NCI-H187 (cell line): ENCODE data around the gene DEAF1.

Experiments used
- DNase-seq, 2 experiments: peaks; one replicate each; lab custom pipeline; 2025; lab: John Stamatoyannopoulos, UW

The DEAF1 gene

DNA sequence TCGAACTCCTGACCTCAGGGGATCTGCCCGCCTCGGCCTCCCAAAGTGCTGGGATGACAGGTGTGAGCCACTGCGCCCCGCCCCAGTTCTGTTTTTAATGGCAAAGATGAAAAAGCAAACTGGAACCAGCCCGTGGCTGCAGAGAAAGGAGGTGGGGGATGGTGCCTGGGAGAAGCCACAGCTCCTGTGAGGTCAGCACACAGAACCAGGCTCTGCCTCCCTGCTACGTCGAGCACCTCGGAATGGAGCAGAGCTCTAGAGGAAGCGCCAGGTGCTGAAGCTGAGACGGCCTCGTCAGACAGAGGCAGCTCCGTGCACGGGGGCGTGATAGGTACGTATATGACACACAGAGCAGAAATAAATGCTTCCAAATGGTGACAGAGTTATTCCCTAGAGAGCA, 49.5 kb downstream of the DEAF1 start:
- no peak for DNase-seq

DNA sequence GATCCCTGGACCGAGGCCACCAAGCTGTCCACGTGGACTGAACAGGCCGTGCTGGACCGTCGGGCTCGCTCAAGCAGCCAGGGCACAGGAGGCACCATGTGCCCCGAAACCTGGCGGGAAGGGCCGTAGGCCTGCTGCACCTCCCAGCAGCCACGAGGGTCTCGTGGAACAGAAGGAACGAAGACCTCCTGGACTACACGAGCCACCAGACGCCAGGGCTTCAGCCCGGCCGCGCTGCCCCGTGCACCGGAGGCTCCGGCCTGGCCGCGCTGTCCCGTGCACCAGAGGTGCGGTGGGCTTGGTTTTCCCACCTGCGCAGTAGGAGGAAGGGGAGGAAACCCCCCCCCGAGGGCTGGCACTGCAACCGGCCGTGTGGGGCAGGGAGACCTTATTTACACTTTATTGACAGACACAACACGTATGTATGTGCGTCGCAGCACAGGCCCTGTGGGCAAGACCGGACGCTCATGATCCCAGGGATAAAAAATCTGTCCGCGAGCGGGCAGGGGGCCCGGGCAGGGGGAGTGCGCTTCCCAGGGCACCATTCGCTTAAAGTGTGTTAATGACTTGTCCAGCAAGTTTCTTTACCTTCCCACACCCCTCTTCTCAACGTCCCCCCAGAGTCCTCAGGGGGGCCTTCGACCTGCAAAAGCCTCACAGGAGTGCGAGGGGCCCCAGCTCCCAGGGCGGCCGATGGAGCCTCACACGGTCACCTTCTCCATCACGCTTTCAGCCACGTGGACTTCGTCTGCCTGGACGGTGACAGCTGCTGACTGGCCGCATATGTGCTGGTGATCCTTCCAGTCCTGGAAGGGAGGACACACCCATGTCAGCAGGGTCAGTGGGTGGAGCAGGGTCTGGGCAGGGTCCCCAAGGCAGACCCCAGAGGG, 50.9 kb downstream of the DEAF1 start:
- DNase-seq, result no peak

DNA sequence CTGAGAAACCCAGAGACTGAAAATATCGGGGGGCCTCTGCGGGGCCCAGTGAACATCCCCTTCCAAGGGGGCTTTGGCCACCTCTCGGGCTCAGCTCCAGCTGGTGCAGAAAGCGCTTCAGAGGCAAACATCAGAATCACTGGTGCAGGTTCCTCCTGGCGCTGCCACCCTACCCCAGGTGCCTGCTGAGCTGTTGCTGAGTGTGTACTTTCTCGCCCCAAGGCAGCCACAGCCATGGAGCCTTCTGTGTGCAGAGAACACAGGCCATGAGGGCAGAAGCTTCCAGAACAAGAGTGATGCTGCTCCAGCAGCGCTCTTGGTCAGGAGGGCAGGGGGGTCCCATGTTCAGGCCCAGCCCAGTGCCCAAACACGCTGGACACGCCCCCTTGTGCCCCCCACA, 51.7 kb downstream of the DEAF1 start:
- no peak for DNase-seq

DNA sequence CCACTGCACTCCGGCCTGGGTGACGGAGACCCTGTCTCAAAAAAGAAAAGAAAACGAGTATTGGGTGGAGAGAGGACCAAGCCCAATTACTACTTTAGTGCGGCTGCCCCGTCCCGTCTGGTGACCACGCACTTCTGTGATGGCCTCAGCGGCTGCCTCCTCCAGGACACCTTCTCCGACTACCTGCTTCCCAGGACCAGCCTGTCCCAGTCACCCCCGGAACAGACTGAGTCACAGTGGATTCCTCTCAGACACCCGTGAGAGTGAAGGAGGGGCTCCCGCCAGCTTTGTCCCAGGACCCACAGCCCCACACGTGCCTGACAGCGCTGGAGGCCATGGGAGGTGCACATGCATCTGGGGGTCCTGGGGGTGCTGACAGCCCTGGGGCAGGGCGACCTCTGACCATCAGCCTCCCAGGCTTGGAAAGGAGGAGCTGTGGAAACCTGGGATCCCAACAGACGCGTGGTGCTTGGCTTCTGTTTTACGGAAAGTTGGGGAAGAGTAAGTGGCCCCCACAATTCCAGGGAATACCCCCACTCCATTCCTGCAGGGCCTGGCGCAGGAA, 53.1 kb downstream of the DEAF1 start:
- no peak for DNase-seq

DNA sequence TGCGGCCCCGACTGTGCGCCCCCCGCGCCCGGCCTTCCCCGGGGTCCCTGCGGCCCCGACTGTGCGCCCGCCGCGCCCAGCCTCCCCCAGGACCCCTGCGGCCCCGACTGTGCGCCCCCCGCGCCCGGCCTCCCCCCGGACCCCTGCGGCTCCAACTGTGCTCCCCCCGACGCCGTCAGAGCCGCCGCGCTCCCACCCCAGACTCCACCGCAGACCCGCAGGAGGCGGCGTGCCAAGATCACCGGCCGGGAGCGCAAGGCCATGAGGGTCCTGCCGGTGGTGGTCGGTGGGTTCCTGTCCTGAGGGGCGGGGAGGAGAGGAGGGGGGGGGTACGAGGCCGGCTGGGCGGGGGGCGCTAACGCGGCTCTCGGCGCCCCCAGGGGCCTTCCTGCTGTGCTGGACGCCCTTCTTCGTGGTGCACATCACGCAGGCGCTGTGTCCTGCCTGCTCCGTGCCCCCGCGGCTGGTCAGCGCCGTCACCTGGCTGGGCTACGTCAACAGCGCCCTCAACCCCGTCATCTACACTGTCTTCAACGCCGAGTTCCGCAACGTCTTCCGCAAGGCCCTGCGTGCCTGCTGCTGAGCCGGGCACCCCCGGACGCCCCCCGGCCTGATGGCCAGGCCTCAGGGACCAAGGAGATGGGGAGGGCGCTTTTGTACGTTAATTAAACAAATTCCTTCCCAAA, 54.9 kb downstream of the DEAF1 start:
- DNase-seq, result no peak

DNA sequence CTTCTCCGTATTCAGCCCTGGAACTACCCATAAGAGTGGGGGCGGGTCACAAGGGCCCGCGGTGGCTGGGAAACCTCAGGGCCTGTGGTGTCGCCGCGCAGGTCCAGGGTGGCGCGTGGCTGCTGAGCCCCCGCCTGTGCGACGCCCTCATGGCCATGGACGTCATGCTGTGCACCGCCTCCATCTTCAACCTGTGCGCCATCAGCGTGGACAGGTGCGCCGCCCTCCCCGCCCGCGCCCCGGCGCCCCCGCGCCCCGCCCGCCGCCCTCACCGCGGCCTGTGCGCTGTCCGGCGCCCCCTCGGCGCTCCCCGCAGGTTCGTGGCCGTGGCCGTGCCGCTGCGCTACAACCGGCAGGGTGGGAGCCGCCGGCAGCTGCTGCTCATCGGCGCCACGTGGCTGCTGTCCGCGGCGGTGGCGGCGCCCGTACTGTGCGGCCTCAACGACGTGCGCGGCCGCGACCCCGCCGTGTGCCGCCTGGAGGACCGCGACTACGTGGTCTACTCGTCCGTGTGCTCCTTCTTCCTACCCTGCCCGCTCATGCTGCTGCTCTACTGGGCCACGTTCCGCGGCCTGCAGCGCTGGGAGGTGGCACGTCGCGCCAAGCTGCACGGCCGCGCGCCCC, 55.6 kb downstream of the DEAF1 start:
- DNase-seq, result no peak

DNA sequence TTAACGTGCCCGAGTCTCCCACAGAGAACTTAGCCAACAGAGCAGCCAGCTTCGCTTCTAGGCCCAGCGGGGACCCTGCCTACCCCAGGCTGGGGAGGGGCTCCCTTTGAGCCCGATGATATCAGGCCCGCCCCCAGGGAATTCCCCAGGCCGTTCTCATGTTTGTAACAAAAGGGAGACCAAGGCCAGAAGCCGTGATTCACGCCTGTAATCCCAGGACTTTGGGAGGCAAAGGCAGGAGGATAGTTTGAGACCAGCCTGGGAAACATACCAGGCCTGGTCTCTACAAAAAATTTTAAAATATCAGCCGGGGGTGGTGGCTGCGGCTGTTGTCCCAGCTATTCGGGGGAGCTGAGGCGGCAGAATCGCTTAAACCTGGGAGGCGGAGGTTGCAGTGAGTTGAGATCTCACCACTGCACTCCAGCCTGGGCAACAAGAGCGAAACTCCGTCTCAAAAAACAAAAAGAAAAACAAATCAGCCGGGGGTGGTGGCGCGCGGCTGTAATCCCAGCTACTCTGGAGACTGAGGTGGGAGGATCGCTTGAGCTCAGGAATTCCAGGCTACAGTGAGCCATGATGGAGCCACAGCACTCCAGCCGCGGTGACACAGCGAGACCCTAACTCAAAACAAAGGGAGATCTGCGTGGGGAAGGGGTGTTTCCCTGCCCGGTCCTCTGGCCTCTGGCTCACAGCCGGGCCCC, 56.2 kb downstream of the DEAF1 start:
- DNase-seq, result no peak

DNA sequence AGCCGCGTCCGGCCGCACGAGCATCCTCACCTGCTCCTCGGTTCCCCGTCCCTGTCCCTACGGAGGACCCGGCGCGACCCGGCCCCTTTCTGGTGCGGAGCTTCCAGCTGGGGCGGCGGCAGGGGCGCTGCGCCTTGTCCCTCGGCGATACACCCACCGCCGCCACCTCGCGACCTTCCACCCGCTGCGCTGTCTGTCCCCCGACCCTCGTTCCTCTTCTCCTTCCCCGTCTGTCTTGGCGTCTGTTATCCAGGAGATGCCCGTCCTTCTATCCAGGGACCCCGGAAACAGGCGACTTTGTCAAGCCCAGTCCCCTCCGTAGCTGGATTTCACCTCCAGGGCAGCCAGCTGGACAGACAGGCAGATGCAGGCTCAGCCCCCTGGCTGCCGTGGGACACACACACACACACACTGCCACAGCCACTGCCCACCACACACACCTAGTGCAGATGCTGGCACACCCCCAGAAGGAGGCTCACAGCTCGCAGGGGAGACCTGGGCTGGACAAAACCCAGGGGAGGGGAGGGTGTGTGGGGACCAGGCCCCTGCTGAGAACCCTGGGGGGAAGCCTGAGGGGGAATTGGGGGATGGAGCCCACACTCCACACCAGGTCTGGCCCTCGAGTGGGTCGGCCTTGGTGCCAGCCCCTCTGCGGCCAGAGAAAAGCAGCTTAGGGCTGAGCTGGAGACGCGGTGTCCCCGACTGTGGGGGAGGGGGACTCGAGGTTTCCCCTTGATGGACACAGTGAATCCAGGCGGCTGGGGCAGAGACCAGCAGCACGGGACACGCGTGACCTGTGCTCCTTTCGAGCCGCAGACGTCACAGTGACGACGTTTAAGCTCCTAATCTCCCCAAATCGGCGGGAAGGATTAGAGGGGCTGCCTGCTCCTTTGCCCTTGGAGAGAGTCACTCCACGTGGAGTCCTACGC, 57.2 kb downstream of the DEAF1 start:
- no peak for DNase-seq

DNA sequence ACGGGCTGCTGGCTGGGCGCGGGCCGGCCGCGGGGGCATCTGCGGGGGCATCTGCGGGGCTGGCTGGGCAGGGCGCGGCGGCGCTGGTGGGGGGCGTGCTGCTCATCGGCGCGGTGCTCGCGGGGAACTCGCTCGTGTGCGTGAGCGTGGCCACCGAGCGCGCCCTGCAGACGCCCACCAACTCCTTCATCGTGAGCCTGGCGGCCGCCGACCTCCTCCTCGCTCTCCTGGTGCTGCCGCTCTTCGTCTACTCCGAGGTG, 57.8 kb downstream of the DEAF1 start:
- no peak for DNase-seq

DNA sequence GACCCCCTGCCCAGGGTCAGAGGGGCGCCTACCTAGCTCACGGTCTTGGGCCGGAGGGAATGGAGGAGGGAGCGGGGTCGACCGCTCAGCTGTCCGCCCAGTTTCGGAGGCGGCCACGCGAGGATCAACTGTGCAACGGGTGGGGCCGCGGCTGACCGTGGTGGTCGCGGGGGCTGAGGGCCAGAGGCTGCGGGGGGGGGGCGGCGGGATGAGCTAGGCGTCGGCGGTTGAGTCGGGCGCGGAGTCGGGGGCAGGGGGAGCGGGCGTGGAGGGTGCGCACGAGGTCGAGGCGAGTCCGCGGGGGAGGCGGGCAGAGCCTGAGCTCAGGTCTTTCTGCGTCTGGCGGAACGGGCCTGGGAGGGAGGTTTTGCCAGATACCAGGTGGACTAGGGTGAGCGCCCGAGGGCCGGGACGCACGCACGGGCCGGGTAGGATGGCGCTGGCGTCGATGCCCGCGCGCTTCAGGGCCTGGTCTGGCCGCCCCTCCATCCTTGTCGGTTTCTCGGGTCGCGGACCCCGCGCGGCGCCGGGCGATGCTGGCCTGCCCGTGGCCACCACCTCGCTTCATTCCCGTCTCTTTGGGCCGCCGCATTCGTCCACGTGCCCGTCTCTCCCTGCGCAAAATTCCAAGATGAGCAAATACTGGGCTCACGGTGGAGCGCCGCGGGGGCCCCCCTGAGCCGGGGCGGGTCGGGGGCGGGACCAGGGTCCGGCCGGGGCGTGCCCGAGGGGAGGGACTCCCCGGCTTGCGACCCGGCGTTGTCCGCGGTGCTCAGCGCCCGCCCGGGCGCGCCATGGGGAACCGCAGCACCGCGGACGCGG, 58.3 kb downstream of the DEAF1 start, which contains the start of gene DRD4:
Gene DRD4, plus strand, starts transcription at position 759 of the 822 bp plus-strand sequence. Its CDS starts 36 bp downstream, at position 795.
- DNase-seq, result no peak

DNA sequence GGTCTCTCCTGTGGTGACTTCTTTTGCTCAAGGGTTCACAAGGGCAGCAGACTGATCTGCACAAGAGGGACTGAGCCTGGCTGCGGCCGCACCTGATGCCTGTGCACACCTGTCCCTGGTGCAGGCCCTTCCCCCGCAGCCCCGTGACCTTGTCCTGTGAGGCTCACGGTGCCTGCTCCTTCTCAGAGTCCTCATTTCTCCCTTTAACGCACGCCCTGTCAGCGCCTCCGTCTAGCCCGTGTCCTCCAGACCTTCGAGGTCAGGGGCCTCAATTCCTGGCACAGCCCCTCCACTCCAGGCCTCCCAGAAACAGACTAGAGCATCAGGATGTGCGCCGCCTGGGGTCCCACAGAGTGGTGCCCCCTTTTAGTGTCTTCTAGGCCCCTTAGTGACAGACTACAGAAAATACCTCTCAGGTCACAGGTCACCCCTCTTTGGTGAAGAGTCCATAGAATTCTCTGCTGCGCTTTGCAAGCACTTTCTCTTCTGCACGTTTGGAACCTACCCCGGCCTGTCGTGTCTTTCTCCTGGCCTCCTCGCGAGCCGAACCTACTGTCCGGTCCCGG, 59.0 kb downstream of the DEAF1 start:
- no peak for DNase-seq

DNA sequence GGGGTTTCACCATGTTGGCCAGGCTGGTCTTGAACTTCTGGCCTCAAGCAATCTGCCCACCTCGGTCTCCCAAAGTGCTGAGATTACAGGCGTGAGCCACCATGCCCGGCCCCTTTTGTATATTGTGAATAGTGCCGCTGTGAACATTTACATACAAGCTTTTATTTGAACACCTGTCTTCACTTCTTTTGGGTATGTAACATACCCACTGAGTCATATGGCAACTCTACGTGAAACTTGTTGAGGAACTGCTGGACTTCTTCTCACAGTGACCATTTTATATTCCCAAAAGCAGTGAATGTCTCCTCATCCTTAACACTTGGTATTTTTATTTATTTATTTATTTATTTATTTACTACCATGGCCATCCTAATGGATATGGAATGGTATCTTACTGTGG, 64.2 kb downstream of the DEAF1 start:
- DNase-seq, result no peak

DNA sequence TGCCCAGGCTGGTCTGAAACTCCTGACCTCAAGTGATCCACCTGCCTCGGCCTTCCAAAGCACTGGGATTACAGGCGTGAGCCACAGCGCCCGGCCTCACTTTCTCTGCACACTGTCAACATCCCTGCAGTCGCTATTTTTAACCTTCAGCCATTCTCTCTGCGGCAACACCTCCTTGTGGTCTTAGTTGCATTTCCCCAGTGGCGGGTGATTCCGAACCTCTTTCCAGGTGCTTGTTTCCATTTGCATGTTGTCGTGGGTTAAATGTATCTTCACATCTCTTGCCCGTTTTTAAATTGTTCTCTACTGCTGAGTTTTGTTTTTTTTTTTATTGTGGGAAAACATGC, 65.8 kb downstream of the DEAF1 start:
- DNase-seq, result peak in 1 of 2 experiments; percentile 18

DNA sequence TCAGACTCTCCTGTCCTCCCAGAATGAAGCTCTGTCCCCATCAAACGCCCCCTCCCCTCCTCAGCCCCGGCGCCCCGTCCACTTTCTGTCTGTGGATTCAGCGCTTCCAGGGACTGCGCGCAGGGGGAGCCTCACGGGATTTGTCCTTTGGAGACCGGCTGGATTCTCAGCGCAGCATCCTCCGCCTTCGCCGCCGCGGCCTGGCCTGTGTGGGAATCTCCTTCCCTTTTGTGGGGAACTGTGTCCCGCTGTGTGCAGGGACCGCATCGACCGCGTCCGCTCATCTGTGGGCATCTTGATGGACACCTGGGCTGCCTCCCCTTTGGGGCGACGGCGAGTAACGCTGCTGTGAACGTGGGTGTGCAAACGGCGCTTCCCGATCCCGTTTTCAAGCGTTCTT, 67.0 kb downstream of the DEAF1 start:
- no peak for DNase-seq

DNA sequence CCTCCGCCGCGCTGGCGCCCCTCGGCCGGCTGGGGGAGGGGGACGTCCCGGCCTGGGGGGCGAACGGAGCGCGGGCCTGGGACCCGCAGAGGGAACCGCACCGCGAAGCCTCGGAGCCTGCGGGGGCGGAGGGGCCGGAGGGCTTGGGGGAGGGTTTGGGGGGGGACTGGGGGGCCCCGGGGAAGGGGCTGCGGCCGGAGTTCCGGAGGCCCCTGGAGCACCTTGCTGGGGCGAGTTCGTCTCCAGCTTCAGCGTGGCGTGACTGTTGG, 67.8 kb downstream of the DEAF1 start:
- DNase-seq, result no peak

DNA sequence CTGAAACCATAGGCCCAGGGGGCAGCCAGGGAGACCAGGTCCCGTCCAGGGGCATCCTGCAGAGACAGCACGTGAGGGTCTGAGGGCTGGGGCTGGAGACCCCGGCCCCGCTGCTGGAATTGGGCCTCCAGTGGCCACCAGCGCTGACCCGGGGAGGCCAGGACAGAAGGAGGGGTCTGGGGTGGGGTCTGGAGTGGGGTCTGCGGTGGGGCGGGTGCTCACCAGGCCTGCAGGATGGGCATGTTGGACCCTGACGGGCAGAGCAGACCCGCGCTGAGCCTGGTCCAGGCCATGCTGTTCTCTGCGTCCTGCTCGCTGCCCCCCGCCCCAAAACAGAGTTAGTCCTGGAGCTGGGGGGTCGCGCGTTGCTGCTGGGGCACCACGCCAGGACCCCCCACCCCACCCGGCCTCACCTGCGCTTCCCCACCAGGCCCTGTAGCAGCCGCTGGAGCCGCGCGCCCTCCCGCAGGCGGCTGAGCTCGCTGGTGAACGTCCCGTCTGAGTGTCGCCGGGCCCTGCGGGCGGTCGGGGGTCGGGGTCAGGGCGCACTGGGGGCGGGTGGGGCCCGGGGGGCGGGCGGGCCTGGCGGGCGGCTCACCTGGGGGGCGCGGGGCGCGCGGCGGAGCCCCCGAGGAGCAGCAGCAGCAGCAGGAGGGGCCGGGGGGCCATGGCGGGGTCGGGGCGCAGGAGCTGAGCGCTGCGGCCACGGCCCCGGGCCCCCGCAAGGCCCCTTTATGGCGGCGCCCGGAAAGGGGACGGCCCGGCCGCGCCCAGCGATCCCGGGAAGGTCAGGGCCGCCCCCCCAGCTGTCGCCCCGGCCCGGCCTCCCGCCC, 68.3 kb downstream of the DEAF1 start, which contains the start of gene SCT:
Gene SCT, minus strand, starts transcription at position 707 of the 833 bp plus-strand sequence. Its CDS starts 38 bp downstream, at position 669.
- DNase-seq, result no peak

DNA sequence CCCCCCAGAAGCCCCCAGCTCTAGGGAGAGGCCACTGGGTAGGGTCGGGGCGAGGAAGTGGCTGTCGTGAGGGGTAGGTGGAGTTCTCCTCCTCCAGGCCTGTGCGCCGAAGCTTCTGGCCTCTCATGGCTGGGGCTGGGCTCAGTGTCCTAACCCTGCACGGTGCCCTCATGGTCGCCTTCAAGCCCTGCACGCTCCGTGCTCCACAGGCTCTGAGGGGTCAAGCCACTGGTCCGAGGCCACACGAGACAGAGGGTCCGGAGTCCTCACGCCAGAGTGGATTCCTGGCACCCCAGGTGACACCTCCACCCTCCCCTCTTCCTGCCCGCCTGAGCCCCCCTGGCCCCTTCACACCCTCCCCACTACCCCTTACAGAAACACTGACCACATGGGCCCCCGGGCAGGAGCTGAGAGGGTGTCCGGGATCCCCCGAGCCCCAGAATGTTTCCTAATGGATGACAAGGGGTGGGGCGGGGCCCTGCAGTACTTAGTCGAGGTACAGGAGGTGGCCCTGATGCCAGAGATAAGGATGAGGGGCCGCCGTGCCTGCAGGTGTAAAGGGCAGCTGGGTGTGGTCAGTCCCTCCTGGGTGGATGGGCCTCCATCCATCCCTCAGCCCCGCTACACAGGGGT, 69.3 kb downstream of the DEAF1 start:
- DNase-seq, result no peak

DNA sequence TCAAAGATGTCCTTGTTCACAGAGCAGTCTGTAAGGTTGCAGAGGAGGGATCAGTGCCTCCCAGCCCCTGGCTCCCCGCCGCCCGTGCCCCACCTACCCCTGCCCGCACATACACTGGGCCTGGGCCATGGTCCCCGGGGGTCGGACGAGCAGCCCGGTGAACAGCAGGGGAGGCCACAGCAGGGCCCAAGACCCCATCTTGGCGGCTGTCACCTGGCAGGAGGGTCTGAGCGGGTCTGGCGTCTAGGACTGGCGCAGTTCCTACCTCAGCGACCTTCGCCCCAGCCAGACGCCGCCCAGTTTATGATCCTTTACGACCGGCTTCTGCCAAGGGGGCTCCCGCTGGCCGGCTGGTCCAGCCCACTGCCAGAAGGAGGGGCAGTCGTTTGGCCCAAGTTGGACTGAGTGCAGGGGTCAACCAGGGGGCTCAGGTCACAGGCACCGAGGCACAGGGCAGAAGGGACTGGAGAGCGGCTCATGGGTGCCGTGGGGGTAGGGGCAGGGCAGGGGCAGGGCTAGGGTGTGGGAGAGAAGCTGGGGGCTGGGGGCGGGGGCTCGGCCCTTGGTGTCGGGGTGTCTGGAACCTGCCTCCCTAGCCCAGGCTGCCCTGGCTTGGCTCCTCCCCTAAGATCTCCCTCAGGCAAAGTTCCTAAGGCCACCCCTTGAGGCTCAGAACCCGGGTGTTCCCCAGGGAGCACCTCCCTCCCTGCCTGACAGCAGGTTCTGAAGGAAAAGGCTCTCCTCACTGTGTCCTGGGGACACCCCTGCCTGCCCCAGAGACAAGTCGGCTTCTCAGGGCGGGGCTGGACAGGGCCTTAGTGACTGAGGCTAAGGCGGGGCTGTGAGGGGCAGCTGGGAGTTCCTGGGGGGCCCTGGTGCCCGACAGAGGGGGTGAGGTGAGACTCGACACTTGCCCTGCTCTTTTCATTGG, 70.1 kb downstream of the DEAF1 start, which contains the start of gene CDHR5:
Gene CDHR5, minus strand, starts transcription at position 251 of the 931 bp plus-strand sequence. Its CDS starts 53 bp downstream, at position 198.
- DNase-seq, result no peak
